Vagina (tissue), 2 donors: ENCODE results near the gene MYO1C.

Experiments used
- CTCF ChIP-seq, 3 experiments: fragments of 450-650 bp in 2 of 3; fragments of 200-600 bp in 1 of 3; sonication (generic) in 1 of 3; IDR thresholded peaks; one replicate each; pipeline ENCODE4 v1.5.1; 2017 to 2019; ENCODE audit warnings: antibody characterized with exemption in 3 of 3, mild to moderate bottlenecking in 2 of 3, moderate library complexity in 2 of 3
- POLR2A ChIP-seq, 2 donors: fragments of 450-650 bp; IDR thresholded peaks; one replicate each; pipeline ENCODE4 v1.6.1; 2017; ENCODE audit warnings: antibody characterized with exemption in 2 of 2, mild to moderate bottlenecking in 2 of 2, moderate library complexity in 2 of 2
- POLR2AphosphoS5 ChIP-seq, 2 donors: sonication (generic); formaldehyde crosslinking; IDR thresholded peaks; one replicate each; pipeline ENCODE4 v1.9.0; 2017; ENCODE audit warnings: antibody characterized with exemption in 2 of 2, mild to moderate bottlenecking in 2 of 2, low read depth in 1 of 2; ENCODE audit not compliant: insufficient read depth in 1 of 2

DNA sequence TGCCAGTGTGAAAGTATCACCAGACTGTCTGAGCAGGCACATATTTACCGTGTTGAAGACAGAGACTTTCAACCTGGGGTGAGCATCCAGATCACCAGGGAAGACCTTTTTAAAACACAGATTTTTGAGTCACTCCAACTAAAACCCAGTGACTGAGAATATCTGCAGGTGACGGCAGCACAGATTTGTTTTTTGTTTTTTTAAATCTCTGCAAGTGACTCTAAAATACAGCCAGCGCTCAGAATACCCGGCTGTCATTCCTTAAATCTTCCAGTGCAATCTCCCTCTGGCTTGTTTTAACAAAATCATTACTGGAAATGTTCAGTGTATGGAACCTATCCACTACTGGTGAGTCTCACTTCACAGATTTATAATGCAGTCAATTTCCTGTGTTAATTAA lies 43.3 kb upstream of the MYO1C start:
- TF ChIP-seq POLR2A (IDR thresholded peaks at IDR 0.05) (no peak), CTCF (IDR thresholded peaks at IDR 0.05) (no peak), POLR2AphosphoS5 (IDR thresholded peaks at IDR 0.05; ENCODE audit: insufficient read depth in 1 of 2, low read depth in 1 of 2) (no peak)
